ENCODE results near the gene FOXP4.

FOXP4 gene

GRCh38 chr6:41568202-41568584 is 22.0 kb downstream of the FOXP4 start:
- no peak for DNase-seq

- peak; percentile 95 for DNase-seq
These were observed 22.6 kb downstream of the FOXP4 start for GRCh38 chr6:41568585-41569384.

- no peak for DNase-seq
These were observed 24.1 kb downstream of the FOXP4 start for GRCh38 chr6:41570259-41570615.

GRCh38 chr6:41571021-41571780 is 25.0 kb downstream of the FOXP4 start:
- DNase-seq: no peak

GRCh38 chr6:41572613-41573012 is 26.4 kb downstream of the FOXP4 start:
- peak; percentile 57 for DNase-seq

GRCh38 chr6:41573276-41573675 is 27.1 kb downstream of the FOXP4 start:
- no peak for DNase-seq

GRCh38 chr6:41573985-41574384 is 27.8 kb downstream of the FOXP4 start:
- no peak for DNase-seq

GRCh38 chr6:41575598-41575997 is 29.4 kb downstream of the FOXP4 start:
- DNase-seq: no peak

GRCh38 chr6:41576667-41577066 is 30.5 kb downstream of the FOXP4 start:
- no peak for DNase-seq

- peak; percentile 64 for DNase-seq
These were observed 31.4 kb downstream of the FOXP4 start for GRCh38 chr6:41577356-41578216.

- peak; percentile 71 for DNase-seq
These were observed 32.3 kb downstream of the FOXP4 start for GRCh38 chr6:41578217-41579087.

GRCh38 chr6:41579088-41579610 is 33.0 kb downstream of the FOXP4 start:
- DNase-seq: no peak

- DNase-seq: no peak
These were observed 34.5 kb downstream of the FOXP4 start for GRCh38 chr6:41580690-41581089.

GRCh38 chr6:41581381-41581991 is 35.3 kb downstream of the FOXP4 start:
- no peak for DNase-seq

- no peak for DNase-seq
These were observed 36.4 kb downstream of the FOXP4 start for GRCh38 chr6:41582540-41582939.

GRCh38 chr6:41583565-41583964 is 37.4 kb downstream of the FOXP4 start:
- no peak for DNase-seq

GRCh38 chr6:41584205-41584604 is 38.0 kb downstream of the FOXP4 start:
- no peak for DNase-seq

- DNase-seq: no peak
These were observed 38.6 kb downstream of the FOXP4 start for GRCh38 chr6:41584668-41585205.

GRCh38 chr6:41585605-41586004 is 39.4 kb downstream of the FOXP4 start:
- no peak for DNase-seq

- DNase-seq: no peak
These were observed 40.2 kb downstream of the FOXP4 start for GRCh38 chr6:41586252-41587007.
